Keratinocyte (primary cell): ENCODE measurements around the gene LDB2. TPM values are rescaled to one million over a fixed set of nuclear protein-coding genes. Genes with fewer than 3 reads are reported as not detected.

Source experiments
- DNase-seq: peaks from one replicate; pipeline ENCODE4 v3.0.0-alpha.2; 2011; ENCODE audit warnings: low read depth, missing footprints, low spot score
- FAIRE-seq: peaks from 2 replicates; lab custom pipeline; 2011; peaks lifted over from hg19 to GRCh38; lab: Jason Lieb, UNC
- H2AFZ ChIP-seq: 2 replicates; pipeline ENCODE4 v1.6.0; 2012; ENCODE audit warnings: low read length, control low read depth, inconsistent platforms; ENCODE audit not compliant: control insufficient read depth
- H3K27ac ChIP-seq: 2 replicates; pipeline ENCODE4 v1.5.1; 2011; ENCODE audit warnings: low read length; ENCODE audit not compliant: control insufficient read depth, insufficient read depth
- H3K27me3 ChIP-seq: 3 replicates; pipeline ENCODE4 v1.6.0; 2011; ENCODE audit warnings: low read length; ENCODE audit not compliant: control insufficient read depth, insufficient read depth; ENCODE audit errors: extremely low read depth
- H3K36me3 ChIP-seq, 2 experiments: 2 replicates in 1 of 2; 3 replicates in 1 of 2; pipeline ENCODE4 v1.5.1; 2011; ENCODE audit warnings: low read length in 2 of 2, mild to moderate bottlenecking in 1 of 2; ENCODE audit not compliant: control insufficient read depth in 2 of 2, insufficient read depth in 2 of 2; ENCODE audit errors: extremely low read depth in 1 of 2
- H3K4me1 ChIP-seq: 3 replicates; pipeline ENCODE4 v1.5.1; 2011; ENCODE audit warnings: low read length; ENCODE audit not compliant: control insufficient read depth, insufficient read depth; ENCODE audit errors: extremely low read depth
- H3K4me2 ChIP-seq: 3 replicates; pipeline ENCODE4 v1.6.0; 2011; ENCODE audit warnings: low read depth, low read length; ENCODE audit not compliant: control insufficient read depth, insufficient read depth; ENCODE audit errors: extremely low read depth
- H3K4me3 ChIP-seq, 3 experiments: fragments of 200-600 bp in 1 of 3; sonication (generic) in 1 of 3; 2 replicates in 2 of 3; 3 replicates in 1 of 3; pipeline ENCODE4 v1.5.1; 2011 to 2016; ENCODE audit warnings: low read length in 3 of 3, mild to moderate bottlenecking in 3 of 3, control low read depth in 2 of 3, inconsistent platforms in 1 of 3, low read depth in 1 of 3, mixed read lengths in 1 of 3, mixed run types in 1 of 3, moderate library complexity in 1 of 3; ENCODE audit not compliant: control insufficient read depth in 2 of 3, insufficient read depth in 2 of 3; ENCODE audit errors: extremely low read depth in 1 of 3
- H3K79me2 ChIP-seq: 2 replicates; pipeline ENCODE4 v1.6.0; 2012; ENCODE audit warnings: low read length; ENCODE audit not compliant: control insufficient read depth, insufficient read depth
- H3K9ac ChIP-seq: 3 replicates; pipeline ENCODE4 v1.6.0; 2011; ENCODE audit warnings: low read length; ENCODE audit not compliant: control insufficient read depth, insufficient read depth; ENCODE audit errors: extremely low read depth
- H3K9me1 ChIP-seq: 3 replicates; pipeline ENCODE4 v1.6.0; 2011; ENCODE audit warnings: low read length; ENCODE audit not compliant: control insufficient read depth, insufficient read depth; ENCODE audit errors: extremely low read depth
- H3K9me3 ChIP-seq: 2 replicates; pipeline ENCODE4 v1.5.1; 2012; ENCODE audit warnings: low read depth, low read length; ENCODE audit not compliant: control insufficient read depth
- H4K20me1 ChIP-seq: 3 replicates; pipeline ENCODE4 v1.6.0; 2011; ENCODE audit warnings: low read length; ENCODE audit not compliant: control insufficient read depth, insufficient read depth; ENCODE audit errors: extremely low read depth
- EZH2 ChIP-seq: IDR thresholded peaks from one replicate; pipeline ENCODE4 v1.6.1; 2012; ENCODE audit warnings: inconsistent platforms, mild to moderate bottlenecking, low read length, moderate library complexity
- dilution Hi-C: fragments of 300-500 bp; cut with MboI; formaldehyde crosslinking; loops from one replicate; pipeline ENCODE4 v1.7.0; 2020; ENCODE audit warnings: low sequenced_read_pairs; ENCODE audit not compliant: extremely low pct_ligation_motif_present
- polyA plus RNA-seq, 5 experiments: library from polyadenylated mRNA; depleted of rRNA in 3 of 5; stranded (reverse) in 3 of 5; stranded (forward) in 1 of 5; unstranded in 1 of 5; fragments of >200 nt; gene quantifications; 1 replicate in 1 of 5; 2 replicates in 3 of 5; 3 replicates in 1 of 5; pipeline versions ENCODE4 v1.2.1 to v1.2.3, GENCODE V29; 2011 to 2012; ENCODE audit warnings: missing spikeins in 2 of 5, low read depth in 1 of 5, low replicate concordance in 1 of 5
- TF ChIP-seq, protein P1 (sequence below), 3 experiments: IDR thresholded peaks in 1 of 3; conservative IDR thresholded peaks in 1 of 3; optimal IDR thresholded peaks in 1 of 3; 2 replicates in 2 of 3; 3 replicates in 1 of 3; pipeline versions ENCODE3 to v1.5.1; 2011; ENCODE audit warnings: low read length in 3 of 3, mild to moderate bottlenecking in 3 of 3, moderate library complexity in 2 of 3, control low read depth in 1 of 3, inconsistent platforms in 1 of 3; ENCODE audit not compliant: insufficient read depth in 2 of 3; ENCODE audit errors: extremely low read depth in 1 of 3

Gene LDB2
- polyA plus RNA-seq, 1 donor (not counting 4 experiments of a cell fraction or from before 2014, with no cell fraction given): not detected

DNA sequence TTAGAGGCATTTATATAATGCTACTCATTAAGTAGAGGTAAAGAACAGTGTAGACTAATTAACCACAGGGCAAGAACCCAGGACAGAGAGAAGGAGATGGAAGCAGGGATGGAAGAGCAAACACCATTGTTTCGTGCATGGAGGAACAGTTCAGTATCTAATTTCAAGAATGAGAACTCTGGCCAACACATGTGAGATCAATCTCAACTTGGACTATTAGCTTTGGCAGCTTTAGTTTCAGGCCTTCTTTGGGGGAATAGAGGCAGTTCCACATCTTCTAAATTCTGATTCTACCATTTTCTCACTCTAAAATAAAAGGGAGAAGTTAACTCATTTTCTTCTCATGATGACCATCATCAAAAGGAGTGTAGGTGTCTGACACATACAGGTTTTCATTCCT is 207.0 kb downstream of the LDB2 start:
- no peaks in the 10 kb centered on the region for H3K36me3 ChIP-seq
- H3K4me1 ChIP-seq: no peaks in the 10 kb centered on the region
- TF ChIP-seq, protein P1, sequence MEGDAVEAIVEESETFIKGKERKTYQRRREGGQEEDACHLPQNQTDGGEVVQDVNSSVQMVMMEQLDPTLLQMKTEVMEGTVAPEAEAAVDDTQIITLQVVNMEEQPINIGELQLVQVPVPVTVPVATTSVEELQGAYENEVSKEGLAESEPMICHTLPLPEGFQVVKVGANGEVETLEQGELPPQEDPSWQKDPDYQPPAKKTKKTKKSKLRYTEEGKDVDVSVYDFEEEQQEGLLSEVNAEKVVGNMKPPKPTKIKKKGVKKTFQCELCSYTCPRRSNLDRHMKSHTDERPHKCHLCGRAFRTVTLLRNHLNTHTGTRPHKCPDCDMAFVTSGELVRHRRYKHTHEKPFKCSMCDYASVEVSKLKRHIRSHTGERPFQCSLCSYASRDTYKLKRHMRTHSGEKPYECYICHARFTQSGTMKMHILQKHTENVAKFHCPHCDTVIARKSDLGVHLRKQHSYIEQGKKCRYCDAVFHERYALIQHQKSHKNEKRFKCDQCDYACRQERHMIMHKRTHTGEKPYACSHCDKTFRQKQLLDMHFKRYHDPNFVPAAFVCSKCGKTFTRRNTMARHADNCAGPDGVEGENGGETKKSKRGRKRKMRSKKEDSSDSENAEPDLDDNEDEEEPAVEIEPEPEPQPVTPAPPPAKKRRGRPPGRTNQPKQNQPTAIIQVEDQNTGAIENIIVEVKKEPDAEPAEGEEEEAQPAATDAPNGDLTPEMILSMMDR (optimal IDR thresholded peaks at IDR 0.05 in 1 of 3, IDR thresholded peaks at IDR 0.05 in 1 of 3, conservative IDR thresholded peaks at IDR 0.05 in 1 of 3; ENCODE audit: extremely low read depth in 1 of 3, insufficient read depth in 2 of 3, low read length in 3 of 3): no peak
- no peak for TF ChIP-seq EZH2
- DNase-seq (no peak), FAIRE-seq (no peak)
- H3K4me2 ChIP-seq: no peak overlapping the region
- H3K9me1 ChIP-seq: no peaks in the 10 kb centered on the region
- dilution Hi-C loops: no loop called here
- no peaks in the 10 kb centered on the region for H3K79me2 ChIP-seq
- no peaks in the 10 kb centered on the region for H3K9me3 ChIP-seq
- H3K27me3 ChIP-seq: no peaks in the 10 kb centered on the region
- H3K9ac ChIP-seq: no peak overlapping the region
- no peak overlapping the region for H2AFZ ChIP-seq
- no peak overlapping the region for H3K27ac ChIP-seq
- H3K4me3 ChIP-seq: no peak overlapping the region
- no peaks in the 10 kb centered on the region for H4K20me1 ChIP-seq

DNA sequence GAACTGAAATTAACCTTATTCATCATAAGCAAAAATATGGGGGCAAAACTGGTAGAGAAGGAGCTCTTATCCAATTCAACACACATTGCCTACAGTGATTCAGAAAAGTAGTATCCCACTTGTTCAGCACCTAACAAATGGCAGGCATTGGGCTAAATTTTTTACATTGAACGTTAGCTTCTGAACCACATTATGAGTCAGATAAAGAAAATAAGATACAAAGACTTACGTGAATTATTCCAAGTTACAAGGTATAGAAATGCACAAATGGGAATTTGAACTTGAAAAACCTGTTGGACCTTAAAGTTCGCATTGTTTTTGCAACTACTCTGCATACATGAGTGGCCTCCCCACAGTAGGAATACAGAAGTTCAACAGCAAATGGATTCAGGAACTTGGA is 210.6 kb downstream of the LDB2 start:
- H4K20me1 ChIP-seq: no peaks in the 10 kb centered on the region
- TF ChIP-seq, protein P1 (optimal IDR thresholded peaks at IDR 0.05 in 1 of 3, IDR thresholded peaks at IDR 0.05 in 1 of 3, conservative IDR thresholded peaks at IDR 0.05 in 1 of 3; ENCODE audit: extremely low read depth in 1 of 3, insufficient read depth in 2 of 3, low read length in 3 of 3): no peak
- TF ChIP-seq EZH2: no peak
- no peak overlapping the region for H2AFZ ChIP-seq
- dilution Hi-C loops: no loop called here
- H3K4me2 ChIP-seq: no peak overlapping the region
- H3K79me2 ChIP-seq: no peaks in the 10 kb centered on the region
- no peaks in the 10 kb centered on the region for H3K9me3 ChIP-seq
- FAIRE-seq (no peak), DNase-seq (no peak)
- H3K36me3 ChIP-seq: no peaks in the 10 kb centered on the region
- no peaks in the 10 kb centered on the region for H3K4me1 ChIP-seq
- H3K27ac ChIP-seq: no peak overlapping the region
- H3K9me1 ChIP-seq: no peaks in the 10 kb centered on the region
- H3K27me3 ChIP-seq: no peaks in the 10 kb centered on the region
- no peak overlapping the region for H3K9ac ChIP-seq
- H3K4me3 ChIP-seq: no peak overlapping the region
